TTC549 (cell line): Measurements from ENCODE around the gene MED9.

Experiments
- FAIRE-seq: peaks from 2 replicates; lab custom pipeline; 2012; peaks lifted over from hg19 to GRCh38; lab: Jason Lieb, UNC

Gene MED9

DNA sequence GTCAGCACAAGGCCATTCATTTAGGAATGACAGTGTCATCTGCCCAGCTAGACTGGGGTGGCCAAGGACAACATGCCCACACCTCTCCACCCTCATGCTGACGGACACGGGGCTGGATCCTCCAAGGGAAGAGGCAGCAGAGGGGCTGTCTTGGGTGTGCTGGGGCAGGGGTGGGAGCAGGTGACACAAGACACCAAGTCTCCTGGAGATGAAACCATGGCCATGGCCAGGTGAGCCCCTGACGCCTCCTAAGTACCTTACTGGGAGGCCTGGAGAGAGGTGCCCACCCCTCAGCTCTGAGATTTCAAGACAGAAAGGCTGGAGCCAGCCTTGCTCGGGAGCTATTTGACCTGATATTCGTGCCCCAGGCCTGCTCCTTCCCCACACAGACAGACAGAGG, 28.4 kb downstream of the MED9 start:
- no peak for FAIRE-seq

DNA sequence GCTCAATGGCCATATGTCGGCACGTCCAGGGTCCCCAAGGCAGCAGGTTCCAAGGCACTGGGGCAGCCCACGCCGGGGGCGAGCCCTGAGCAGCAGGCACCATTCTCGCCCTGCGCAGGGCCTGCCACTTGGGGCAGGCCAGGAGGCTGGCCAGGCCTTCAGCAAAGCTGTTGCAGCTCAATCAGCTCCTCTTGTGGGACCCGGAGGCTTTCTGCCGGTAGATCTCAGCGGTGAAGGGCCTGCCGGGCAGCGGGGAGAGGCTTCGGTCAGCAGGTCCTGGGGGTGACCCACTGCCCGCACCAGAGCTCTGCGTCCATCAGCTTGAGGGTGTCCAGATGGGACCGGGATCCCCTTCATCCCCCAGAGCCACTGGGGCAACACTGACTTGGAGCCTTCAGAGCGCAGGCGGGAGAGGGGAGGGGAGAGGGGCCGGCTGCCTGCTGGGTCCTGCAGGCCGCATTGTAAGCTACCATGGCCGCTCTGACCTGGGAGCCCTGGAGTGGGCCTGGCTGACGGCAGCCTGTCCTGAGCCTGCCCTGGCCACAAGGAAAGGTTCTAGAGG, 28.9 kb downstream of the MED9 start:
- no peak for FAIRE-seq

DNA sequence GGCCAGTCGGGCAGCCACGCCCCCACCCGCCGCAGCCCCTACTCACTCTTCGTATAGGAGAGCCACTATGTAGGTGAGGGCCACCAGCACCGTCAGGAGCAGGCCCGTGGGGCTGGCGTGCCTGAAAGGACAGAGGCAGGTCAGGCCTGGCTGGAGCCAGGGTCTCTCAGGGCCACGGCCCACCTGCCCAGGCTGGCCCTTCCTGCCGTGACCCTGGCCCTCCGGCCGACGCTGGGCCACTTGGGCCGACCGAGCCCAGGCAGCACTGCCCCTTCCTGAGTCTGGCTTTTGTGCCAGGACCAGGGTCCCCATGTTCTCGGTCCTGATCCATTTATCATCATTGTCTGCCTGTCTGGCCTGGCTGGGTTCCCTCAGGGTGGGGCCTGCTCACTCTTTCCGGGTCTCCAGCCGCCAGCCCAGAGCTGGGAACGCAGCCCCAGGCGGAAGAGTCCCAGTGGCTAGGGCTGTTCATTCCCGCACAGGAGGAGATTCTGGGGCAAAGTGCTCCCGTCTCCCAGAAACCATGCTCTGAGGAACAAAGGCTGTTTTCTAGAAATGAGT, 29.5 kb downstream of the MED9 start:
- FAIRE-seq = no peak

GRCh38 chr17:17506893-17507464, 30.2 kb downstream of the MED9 start:
- FAIRE-seq = no peak

DNA sequence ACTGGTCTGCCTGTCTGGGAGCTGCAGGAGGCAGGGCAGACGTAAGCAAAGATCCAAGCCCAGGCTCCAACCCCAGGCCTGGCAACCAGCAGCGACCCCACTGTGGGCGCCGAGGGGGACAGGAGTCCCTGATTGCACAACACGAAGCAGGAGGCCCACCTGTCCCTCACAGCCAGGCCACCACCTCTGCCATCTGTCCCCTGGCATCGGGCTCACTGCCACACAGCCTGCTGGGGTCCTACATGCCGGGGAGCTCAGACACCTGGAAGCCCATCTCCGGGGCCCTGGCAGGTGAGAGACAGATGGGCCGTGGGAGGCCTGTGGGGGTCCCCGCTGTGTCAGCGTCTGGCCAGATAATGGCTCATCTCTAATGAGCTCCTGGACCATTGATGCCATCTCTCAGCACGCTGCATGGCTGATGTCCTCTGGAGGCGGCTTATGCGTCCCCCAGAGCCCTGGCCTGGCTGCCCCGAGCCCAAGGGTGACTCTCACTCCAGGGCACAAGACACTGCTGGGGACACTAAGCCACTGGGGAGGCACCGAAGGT, 30.7 kb downstream of the MED9 start:
- FAIRE-seq = no peak

- no peak for FAIRE-seq
These were observed 31.3 kb downstream of the MED9 start for GRCh38 chr17:17508019-17508535.

DNA sequence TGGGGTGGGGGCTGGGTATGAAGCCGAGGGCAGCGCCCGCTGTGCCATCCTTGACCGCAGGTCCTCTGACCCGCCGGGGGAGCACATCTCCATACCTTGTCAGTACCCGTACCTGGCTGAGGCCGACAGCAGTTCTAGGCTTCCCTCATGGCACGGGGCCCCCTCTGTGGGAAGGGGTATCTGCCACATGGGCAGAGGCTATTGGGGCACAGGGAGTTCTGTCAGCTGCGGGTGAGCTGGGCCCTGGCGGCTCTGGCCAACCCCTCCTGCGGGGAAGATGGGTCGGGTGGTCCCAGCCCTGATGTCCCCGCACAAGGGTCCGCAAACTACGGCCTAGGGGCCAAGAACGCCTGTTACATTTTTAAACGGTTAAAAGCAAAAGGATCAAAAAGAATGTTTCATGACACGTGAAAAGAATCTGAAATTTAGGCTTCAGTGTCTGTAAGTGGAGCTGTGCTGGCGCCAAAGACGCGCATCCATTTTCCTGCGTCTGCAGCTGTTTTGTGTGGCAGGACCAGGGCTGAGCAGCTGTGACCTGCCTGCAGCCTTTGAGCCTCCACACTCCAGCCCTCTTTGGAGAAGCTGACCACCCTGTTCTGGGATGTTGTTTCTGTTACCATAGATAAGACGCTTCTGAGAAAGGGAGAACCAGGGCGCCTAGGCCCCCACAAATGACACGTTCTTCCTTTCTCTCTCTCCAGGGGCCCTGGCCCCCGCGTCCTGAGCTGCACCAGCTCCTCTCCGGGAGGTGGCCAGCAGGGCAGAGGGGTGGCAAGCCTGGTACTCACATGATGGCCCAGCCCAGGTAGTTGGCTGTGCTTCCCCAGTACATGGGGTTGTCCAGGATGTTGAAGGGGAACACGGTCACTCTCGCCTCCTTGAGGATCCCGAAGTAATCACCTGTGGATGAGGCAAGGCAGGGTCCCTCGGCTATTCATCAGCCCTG, 32.1 kb downstream of the MED9 start:
- no peak for FAIRE-seq

GRCh38 chr17:17509601-17510425, 33.0 kb downstream of the MED9 start:
- FAIRE-seq = no peak

- no peak for FAIRE-seq
These were observed 33.9 kb downstream of the MED9 start for GRCh38 chr17:17510456-17511292.

DNA sequence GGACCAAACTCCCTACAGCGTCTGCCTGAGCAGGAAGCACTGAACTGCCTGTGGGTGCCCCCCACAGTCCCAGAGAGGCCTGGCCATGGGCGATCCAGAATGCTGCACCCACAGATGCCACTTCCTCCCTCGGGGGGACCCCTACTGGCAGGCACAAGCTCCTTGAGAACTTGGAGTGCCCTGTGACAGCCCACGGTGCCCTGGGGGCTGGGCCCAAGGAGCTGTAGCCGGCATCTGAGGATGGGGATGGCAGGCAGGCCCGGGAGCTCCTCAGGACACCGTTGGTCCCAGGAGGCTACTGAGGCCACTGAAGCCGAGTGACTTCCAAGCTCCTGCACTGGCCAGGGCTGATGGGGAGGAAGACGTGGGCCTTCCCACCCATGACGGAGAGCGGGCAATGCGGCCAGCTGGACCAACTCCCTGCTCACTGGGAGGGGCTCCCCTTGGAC, 34.5 kb downstream of the MED9 start:
- no peak for FAIRE-seq

GRCh38 chr17:17511881-17512858, 35.4 kb downstream of the MED9 start:
- FAIRE-seq = no peak

- no peak for FAIRE-seq
These were observed 36.1 kb downstream of the MED9 start for GRCh38 chr17:17512866-17513265.

DNA sequence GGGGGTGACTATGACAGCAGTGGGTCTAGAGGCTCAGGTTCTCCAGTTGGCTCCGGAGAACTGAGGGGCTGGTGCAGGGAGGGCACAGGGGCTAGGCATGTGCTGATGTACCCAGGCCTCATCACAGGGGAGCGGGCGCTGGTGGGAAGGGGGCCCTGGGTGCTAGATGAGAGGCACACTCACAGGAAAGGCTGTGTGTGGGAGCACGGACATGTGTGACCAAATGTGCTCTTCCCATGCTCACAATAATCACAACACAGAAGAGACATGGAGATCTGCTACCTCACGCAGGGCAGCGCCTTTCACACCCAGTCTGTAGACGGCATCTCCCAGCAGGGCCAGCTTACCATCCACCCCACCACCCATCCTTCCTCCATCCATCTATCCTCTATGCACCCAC, 36.8 kb downstream of the MED9 start:
- no peak for FAIRE-seq

DNA sequence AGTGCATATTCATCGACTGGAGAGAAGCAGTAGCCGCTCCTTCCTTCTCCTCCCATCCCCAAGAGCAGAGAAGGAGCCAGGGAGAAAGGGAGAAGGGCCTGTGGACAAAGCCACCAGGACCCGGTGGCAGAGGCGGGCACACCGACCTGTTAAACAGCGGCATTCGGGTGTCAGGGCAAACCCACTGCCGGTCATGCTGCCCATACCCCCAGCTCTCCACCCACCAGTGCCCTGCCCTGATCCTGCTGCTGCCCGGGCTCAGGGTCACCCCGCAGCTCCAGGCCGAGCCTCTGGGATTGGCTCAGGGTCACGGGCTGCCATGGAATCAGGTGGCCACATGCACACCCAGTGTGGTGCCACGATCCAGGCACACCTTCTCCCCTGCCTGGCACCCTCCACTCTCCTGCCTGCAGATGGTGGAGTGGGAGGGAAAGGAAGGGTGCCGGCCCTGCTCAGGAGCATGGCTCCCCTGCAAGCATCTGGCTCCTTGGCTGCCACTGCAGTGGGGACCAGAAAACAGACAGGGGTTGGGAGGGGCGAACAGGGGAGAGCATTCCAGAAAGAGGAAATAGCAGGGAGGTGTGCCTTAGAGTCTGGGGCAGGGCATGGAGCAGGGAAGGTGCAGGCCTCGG, 37.7 kb downstream of the MED9 start:
- FAIRE-seq = no peak

DNA sequence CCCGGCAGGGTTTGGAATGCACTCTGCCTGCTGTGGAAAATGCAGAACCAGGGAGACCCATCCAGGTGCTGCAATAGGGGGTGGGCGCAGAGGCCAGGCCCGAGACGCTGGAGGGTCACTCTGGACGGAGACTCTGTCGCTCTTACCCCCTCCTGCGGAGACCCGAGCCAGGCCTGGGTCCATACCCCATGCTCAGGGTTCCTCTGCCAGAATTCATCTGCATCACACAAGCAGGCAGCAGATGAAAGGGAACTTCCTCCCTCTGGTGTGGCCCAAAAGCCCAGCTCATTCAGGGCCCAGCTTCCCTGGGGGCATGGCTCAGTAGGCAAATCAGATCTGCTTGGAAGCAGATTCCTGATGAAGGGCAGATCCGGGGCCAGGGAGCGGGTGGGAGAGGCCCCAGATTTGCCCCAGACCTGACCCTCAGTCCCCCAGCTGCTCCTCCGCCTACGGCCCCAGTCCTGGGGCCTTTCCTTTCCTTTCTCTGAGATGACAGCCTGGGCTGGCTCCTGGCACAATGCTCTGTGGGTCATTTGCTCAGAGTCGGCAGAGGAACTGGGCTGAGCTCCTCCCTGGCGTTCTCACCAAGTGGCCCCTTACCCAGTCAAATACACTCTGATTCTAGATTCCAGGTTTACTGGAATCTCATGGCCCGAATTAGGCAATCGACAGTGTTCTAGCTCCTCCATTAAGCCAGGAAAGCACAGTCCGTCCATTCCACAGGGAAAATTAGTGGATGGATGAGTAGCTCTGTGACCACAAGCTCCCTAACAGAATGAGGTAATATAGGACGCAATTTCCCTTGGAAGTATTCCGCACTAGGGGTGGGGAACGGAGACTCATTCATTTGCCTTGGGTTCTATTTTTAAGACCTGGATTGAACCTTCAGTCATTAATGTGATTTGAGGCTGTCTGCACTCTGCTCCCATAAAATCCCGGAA, 38.5 kb downstream of the MED9 start:
- no peak for FAIRE-seq

DNA sequence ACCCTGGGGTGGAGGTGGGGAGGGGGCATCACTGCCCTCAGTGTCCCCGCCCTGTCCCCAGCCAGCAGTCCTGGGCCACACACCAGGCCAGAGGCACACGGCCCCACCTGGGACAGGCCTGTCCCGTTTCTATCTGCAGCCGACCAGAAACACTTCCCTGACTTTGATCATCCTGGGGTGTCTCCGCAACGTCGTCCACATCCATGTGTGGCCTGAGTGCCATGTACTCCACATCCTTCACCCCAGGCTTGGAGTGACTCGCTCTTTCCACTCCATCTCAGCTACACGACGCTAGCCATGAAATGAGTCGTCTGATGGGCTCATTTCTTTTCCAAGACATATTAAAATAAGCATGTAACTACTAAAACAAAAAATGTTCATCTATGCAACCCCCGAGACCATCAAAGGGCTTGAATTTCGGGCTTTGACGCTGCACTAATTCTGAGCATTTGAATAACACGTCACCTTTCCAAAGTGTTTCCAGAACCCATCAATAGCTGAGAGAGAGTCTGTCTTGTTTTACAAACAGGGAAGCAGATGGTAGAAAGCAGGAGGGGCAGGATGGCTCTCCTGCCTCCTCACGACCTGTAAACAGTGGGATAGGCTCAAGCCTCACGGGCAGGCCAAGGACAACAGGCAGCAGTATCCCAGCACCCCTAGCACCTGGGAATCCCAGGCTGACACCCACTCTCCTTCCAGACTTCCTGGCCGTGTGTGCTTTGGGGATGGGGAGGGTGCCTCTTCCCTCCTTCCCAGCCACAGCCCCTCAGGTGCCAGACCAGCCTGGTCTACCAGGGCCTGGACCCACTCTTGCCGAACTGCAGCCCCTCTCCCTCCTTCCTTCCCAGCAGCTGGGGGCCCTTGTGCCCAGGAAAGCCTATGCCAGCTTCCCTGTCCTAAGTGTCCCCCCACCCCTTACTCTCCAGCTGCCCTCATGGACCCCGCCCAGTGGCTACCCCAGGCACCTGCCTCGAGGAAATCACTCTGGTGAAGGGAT, 39.4 kb downstream of the MED9 start:
- no peak for FAIRE-seq
